HG02970 (cell line): ENCODE data around the gene LRRC37A.
"Not testable (repeated sequence)": the region's sequence is repeated elsewhere in the genome, so short reads cannot be mapped to it uniquely, and the experiment has no call there.

Source experiments
- ATAC-seq: cut with Tn5 transposase; IDR thresholded peaks from one replicate; pipeline ENCODE4 v1.9.1; 2021; ENCODE audit warnings: mild to moderate bottlenecking, moderate library complexity, moderate number of reproducible peaks; ENCODE audit not compliant: unreplicated experiment, low FRiP score

Gene LRRC37A

DNA sequence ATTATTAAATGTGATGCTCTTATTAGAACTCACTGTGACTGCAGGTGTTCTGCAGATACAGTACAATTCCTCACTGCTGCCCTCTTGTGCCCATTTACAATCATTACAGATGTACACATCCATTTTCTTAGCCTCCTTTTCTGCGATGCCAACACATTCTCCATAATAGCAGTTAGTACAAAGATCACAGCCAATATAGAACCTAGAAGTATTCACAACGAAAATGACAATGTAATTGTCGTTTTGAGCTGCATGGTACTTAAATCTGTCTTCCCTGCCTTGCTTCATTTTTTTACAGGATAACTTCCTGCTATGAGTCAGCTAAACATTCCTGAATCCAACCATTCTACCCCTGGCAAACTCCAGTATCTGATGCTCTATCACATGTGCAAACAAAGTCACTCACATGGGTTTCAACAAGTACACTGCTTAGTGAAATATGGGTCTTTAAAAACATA, 8.1 kb upstream of the LRRC37A start:
- peak; percentile 58 for ATAC-seq

DNA sequence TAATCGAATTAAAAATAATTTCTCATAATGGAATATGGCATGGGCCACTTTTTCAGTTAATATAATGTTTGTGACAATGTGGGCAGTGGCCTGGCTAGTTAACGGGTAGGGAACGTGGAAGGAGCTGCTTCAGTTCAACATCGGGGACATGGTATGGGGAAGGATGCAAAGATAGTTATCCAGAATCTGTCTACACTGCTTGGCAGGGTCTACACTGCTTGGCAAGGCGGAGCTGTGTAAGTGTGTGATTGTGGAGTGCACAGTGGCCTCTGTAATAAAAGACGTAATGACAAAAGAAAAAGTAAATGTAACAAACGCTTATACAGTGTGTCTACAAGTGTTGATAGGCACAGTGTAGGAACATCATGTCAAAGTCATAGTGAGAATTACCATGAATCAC, 7.3 kb upstream of the LRRC37A start:
- not testable (repeated sequence) for ATAC-seq

DNA sequence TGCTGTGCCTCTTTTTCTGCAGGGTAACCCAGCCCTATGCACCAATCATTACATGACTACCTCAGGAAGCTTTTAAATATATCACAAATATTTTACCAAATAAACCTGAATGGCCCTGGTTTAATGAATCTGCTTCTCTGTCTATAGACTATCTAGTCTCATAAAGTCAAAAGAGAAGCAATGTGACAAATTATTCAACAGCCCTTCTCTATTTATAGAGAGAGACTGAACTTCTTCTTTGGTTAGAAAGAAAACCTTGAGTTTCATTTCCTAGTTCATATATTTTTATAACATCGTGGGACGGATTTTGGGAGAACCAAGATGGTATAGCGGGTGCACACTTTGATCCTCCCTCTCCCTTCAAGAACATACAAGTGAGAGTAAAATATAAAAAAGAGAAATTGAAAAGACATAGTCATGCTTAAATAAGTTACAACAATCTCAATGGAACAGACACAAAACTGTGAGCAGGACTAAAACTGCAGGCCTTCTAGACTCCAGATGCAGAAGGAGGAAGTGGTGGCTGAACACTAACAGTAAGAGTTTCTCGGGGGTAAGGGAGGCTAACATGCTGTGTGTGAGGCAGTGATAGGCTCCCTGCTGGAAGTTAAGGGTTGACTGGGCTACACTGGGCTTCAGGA, 3.9 kb upstream of the LRRC37A start:
- not testable (repeated sequence) for ATAC-seq

DNA sequence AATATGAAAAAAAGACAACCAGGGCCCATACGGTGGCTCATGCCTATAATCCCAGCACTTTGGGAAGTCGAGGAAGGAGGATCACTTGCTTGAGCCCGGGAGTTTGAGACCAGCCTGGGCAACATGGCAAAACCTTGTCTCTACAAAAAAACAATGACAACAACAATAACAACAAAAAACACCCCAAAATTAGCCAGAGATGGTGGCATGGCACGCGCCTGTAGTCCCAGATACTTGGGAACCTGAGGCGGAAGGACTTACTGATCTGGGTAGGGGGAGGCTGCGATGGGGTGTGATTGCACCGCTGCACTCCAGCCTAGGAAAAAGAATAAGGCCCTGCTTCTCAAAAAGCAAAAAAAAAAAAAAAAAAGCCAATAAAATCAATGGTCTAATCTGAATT, 3.3 kb upstream of the LRRC37A start:
- not testable (repeated sequence) for ATAC-seq

DNA sequence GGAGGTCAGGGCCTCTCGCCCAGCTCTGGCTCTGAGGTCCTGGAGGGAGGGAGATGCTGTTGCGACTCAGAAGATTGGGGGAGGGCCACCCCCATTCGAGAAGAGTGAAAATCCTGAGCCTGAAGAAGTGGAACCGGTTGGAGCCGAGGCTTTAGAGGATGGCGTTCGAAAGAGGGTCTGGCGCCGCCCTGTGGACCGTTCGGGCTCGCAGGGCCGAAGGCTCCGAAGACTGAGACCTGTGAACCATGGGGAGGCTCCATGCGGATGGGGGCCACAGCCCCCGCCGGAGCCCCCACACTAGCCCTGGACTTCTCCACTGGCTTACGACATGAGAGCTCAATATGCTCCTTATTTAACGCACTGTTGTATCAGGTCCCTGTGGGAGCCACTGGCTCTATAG, 46.3 kb downstream of the LRRC37A start:
- ATAC-seq, result not testable (repeated sequence)

DNA sequence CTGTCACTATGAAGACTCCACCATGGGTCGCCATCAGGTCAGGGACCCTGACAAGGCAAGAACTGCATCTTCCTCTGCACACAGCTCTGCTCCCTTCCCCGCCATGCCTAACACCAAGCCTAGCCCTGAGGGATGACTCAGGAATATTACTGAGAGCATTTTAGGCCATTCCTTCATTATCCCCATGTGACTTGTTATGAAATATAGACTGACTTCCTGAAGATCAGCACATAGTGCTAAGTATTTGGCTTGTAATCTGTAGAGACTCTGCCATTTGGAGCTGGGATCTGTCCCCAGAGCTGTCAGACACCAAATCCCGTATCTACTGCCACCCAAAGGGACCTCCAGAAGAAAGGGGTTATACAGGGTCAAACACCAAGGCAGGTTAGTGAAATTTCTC, 47.2 kb downstream of the LRRC37A start:
- not testable (repeated sequence) for ATAC-seq

DNA sequence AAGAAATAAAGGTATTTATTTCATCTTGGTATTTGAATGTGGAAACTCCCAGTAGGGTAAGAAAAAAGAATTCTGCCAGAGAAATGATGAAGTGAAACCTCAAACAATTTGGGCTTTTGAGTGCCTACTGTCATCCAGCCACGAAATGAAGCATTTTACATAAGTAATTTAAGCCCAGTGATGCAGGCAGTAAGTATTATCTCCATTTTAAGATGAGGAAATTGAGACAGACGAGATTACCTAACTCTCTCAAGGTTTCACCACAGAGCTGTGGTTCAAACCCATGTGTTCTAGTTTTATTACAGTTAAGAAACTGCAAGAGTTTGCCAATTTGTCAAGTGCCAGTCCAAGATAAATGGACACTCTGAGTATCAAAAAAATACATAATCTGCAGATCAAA, 53.4 kb downstream of the LRRC37A start:
- not testable (repeated sequence) for ATAC-seq

DNA sequence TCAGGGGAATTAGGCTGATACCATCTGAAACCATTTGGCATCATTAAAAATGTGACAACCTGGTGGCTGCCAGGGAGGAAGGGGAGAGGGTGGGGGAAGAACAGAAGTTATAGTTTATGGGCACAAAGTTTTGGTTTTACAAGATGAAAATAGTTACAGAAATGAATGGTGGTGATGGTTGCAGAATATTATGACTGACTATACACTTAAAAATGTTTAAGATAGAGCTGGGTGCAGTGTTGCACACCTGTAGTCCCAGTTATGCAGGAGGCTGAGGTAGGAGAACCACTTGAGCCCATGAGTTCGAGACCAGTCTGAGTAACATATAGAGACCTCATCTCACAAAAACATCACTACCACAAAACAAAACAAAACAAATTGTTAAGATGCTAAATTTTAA, 54.1 kb downstream of the LRRC37A start:
- not testable (repeated sequence) for ATAC-seq

DNA sequence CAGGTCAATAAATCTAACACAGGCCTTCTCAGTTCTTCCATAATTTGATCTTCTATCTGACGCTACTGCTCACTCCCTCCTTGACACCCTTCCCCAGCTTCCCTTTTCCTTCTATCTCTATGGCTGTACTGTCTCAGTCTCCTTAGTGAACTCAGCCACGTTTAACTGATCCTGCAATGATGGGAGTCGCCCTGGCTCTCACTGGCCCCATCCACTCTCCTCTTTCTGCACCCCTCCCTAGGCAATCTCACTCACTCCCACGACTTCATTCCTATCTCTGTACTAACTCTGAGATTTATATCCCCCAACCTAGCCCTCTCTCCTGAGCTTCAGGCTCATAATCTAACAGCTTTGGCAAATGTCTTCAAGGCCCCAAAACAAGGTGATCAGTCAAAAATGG, 58.9 kb downstream of the LRRC37A start:
- ATAC-seq, result not testable (repeated sequence)

DNA sequence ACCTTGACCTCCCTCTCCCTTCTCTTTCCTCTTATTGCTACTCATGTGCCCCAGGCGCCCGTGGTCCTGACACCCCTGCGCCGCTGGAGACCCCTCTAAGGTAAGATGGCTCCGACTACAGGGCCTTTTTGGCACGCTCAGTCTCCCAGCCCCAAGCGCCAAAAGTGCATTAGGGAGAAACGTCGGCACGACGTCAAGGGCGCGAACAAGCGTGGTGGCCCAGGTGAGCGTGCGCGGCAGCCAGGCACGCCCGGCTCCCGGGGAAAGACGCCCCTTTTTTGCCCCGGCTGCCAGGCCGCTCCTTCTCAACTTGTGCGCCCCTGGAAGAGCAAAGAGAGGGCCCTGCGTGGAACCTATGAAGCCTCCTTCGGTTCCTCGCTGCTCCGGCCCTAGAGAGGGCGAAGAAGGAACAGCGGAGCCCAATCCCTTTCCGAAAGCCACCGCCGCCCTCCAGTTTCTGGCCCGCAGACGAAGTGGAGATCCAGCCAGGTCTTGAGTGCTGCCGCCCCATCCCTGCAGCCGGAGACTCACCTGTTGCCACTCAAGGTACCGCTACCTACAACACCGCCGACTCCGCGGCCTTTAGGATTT, 66.3 kb downstream of the LRRC37A start:
- ATAC-seq, result peak; percentile 37

DNA sequence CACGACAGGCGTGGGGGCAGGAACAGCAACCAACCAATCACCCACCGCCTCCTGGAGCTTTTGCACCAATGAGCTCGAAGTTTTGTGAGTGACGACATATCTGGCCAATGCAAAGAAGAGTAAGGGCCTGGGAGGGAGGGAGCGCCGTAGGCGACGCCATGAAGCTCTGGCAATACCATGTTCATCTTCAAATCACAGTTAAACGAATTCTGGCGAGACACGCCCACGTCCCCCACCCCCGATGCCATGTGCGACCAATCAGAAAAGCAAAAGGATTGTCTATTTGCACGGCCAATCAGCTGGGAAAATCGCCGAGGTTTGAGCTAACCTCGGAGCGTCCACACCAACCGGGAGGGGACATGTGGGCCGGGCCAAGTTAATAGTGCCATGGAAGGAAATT, 66.8 kb downstream of the LRRC37A start, which contains the start of gene ARL17B:
Gene ARL17B, minus strand, starts transcription at position 12 of the 400 bp plus-strand sequence. CDS start 3,369 bp downstream, outside the sequence.
- peak; percentile 71 for ATAC-seq

DNA sequence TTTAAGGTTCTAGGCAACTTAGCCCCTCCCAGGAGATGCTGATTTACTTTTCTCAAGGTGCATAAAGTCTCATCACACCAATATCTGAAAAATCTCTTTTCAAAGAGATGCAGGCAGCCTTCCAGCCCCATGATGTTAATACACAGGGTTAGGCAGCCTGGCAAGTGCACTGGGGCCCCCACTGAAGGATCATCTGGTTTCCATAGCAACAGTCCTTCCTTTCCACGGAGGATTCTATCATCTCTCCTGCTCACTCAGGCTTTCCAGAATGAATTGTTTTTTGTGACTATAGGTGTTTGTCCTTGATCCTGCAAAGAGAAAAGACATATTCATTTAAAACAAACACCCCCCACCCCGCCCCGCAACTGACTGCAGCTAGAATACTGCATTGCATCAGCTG, 72.6 kb downstream of the LRRC37A start:
- not testable (repeated sequence) for ATAC-seq

DNA sequence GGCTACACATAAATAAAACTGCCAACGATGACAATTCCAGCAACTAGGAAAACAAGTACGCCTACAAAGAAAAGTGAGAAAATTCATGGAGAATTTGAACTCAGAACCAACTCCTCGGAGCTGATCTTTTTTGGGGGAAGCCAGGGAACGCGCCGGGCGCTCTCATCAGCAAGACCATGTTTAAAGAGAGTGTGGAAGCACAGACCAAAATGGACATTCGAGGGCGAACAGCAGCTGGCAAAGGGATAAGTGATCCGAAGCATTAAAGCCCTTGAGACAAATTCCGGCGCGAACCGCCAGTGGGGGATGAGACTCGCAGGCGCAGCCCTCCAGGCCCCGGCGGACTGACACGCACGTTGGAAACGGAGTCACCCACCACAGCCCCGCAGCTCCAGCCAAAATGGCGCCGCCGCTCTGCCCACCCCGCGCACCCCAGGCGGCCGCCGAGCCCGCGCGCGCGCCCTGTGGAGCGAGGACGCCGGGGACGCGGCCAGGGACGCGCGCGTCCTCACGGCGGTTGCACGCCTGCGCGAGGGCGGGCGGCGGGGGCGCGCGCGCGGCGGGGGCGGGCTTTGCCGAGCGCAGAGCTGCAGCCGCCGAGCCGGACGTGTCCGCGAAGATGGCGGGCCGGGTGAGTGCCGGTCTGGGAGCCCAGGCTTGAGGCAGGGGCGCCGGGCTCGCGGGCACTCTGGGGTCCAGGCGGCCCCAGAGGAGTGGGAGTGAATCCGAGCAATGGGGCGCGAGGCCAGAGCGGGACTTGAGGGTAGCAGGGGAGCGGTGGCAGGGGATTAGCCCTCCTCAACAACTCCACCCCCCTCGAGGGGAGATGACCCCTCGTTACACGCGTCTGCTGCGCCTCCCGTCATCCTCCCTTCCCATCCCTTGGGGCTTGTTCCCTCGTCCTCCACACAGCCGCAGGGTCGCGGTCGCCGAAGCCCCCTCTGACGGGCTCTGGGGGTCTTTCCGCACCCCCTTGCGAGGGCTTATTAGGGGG, 77.6 kb downstream of the LRRC37A start:
- peak; percentile 77 for ATAC-seq

DNA sequence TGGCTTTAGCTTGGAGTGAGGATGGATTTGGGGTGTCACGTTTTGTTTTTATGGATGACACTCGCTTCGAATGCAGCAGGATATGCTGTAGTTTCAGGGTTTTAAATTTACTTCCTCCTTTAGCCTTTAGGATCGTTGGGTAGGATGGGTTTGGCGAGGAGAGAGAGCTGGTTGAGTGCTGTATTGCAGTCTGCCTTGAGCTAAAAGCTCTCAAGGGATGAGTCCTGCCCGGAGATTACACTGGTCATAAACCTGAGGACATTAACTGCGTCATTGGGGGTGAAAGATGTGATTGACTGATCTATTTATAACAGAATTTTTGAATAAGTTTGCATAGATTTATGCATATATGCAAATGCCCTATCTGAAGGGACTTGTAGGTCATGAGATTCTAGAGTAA, 78.5 kb downstream of the LRRC37A start:
- not testable (repeated sequence) for ATAC-seq

DNA sequence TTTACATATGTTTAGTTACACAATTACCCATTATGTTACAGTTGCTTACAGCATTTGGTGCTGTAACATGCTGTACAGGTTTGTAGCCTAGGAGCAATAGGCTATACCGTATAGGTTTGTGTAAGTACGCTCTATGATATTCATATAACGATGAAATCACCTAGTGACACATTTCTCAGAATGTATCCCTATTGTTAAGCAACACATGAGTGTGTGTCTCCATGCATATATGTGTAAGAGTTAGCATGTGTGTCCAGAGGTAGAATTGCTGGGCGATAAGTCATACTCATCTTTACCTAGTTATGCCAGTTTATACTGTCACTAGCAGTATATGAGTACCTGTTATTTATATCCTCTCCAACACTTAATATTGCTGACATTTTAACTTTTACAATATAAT, 88.2 kb downstream of the LRRC37A start:
- not testable (repeated sequence) for ATAC-seq

DNA sequence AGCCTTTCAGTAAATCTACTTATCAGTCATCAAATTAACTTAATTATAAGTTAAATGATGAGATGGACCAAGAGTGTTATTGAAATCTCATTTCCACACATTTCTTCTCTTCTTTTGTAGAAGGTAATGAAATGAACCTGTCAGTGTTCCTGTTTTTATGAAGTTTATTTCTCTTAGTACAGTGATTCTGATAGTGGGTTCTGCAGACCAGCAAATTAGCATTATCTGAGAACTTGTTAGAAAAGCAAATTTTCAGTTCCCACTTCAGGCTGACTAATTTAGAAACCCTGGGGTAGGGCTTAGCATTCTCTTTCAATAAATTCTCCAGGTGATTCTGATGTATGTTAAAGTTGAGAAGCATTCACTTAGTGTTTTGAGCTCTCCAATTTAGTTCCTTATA, 90.6 kb downstream of the LRRC37A start:
- ATAC-seq, result not testable (repeated sequence)
